GM12874 (cell line): Measurements from ENCODE around the gene EVL.

Experiments used
- TF ChIP-seq, protein P1 (sequence below): IDR thresholded peaks from 2 replicates; pipeline ENCODE4 v1.5.1; 2011; ENCODE audit warnings: low read depth, mild to moderate bottlenecking, control low read depth, low read length, moderate library complexity; ENCODE audit not compliant: insufficient read depth

The EVL gene

GRCh38 chr14:100152091-100152490 is 86.9 kb downstream of the EVL start:
- TF ChIP-seq, protein P1, sequence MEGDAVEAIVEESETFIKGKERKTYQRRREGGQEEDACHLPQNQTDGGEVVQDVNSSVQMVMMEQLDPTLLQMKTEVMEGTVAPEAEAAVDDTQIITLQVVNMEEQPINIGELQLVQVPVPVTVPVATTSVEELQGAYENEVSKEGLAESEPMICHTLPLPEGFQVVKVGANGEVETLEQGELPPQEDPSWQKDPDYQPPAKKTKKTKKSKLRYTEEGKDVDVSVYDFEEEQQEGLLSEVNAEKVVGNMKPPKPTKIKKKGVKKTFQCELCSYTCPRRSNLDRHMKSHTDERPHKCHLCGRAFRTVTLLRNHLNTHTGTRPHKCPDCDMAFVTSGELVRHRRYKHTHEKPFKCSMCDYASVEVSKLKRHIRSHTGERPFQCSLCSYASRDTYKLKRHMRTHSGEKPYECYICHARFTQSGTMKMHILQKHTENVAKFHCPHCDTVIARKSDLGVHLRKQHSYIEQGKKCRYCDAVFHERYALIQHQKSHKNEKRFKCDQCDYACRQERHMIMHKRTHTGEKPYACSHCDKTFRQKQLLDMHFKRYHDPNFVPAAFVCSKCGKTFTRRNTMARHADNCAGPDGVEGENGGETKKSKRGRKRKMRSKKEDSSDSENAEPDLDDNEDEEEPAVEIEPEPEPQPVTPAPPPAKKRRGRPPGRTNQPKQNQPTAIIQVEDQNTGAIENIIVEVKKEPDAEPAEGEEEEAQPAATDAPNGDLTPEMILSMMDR: no peak

DNA sequence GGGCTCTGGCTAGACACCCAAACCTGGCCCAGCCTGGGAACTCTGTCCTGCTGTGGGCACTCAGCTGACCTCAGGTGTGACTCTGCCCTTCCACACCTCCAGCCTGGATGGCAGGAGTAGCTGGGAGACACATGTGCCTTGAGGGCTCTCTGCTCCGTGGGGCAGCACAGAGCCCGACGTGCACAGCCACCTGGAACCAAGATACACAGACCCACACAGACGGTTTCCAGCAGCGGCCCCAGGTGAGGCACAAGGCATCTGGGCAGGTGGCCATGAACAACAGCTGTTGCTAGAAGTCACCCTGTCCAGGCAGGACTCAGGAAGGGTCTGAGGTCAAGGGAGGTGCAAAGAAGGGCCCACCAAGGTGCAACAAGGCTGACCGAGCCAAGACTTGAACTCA is 88.3 kb downstream of the EVL start:
- TF ChIP-seq, protein P1: no peak

DNA sequence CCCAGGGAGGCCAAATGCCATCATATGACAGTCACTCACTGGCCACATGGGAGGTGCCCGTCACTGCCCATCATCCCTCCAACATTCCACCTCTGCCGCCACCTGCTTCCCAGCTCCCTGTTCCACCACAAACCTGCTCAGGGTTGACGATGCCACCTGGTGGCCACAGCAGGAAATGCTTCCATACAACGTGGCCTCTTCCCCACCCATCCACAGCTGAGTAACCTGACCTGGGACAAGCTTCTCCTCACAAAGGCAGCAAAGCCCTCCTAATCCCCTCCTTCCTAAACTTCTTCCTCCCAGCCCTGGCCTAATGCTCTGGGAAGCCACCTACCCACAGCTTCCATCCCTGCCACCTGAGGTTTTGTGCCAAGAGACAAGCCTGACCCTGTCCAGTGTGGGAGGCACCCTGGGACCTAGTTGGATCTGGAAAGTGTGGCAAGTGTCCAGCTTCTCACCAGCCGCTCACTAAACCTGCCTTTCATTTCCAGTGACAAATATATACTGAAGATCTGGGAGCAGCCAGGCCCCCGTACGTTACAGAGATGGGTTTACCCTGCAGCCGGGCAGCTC is 89.9 kb downstream of the EVL start:
- TF ChIP-seq, protein P1: peak; percentile 73

DNA sequence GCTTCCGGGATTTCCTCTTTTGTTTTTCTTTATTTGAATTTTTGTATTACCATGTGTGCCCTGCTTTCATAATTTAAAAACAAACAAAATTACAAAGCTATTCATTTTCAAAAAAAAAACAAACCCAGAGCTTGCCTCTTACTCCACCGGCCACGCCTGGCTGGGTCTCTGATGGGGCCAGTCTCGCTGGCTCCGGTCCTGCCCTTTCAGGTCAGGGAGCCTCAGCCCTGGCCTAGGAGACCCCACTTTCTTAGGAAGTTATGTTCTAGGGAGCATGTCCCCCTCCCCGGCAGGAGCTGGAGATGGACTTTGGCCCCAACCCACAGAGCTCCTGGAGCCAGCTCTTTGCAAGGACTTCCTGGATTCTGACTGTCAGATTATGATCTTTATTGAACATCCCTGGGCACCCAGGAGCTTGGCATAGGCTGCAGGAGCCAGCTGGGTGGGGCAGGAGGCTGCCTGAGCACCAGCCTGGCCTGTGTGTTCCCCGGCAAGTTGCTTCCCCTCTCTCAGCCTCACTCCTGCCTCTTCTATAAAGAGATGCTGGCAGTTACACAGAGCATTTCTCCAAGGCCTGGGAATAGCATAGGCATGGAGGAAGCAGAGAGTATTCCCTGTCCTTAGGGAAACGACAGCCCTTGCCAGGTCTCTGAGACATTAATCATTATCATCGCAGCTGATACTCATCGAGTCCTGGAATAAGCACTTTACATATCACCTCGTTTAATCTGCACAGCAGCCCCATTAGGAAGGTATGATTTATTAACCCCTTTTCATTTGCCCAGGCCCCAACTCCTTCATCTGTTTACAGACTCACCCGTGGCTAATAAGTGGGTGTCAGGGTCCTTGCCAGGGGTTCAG is 90.8 kb downstream of the EVL start:
- TF ChIP-seq, protein P1: no peak

GRCh38 chr14:100156776-100157175 is 91.6 kb downstream of the EVL start:
- TF ChIP-seq, protein P1: no peak

- TF ChIP-seq, protein P1: no peak
These were observed 93.4 kb downstream of the EVL start for GRCh38 chr14:100158566-100159093.

GRCh38 chr14:100159094-100159864 is 94.1 kb downstream of the EVL start, which contains the start of gene DEGS2:
Gene DEGS2, minus strand, starts transcription at chr14:100159645. Its CDS starts 58 bp downstream, at chr14:100159587.
- TF ChIP-seq, protein P1: no peak
